ENCODE results near the gene PPP2R3A.

Gene PPP2R3A

DNA sequence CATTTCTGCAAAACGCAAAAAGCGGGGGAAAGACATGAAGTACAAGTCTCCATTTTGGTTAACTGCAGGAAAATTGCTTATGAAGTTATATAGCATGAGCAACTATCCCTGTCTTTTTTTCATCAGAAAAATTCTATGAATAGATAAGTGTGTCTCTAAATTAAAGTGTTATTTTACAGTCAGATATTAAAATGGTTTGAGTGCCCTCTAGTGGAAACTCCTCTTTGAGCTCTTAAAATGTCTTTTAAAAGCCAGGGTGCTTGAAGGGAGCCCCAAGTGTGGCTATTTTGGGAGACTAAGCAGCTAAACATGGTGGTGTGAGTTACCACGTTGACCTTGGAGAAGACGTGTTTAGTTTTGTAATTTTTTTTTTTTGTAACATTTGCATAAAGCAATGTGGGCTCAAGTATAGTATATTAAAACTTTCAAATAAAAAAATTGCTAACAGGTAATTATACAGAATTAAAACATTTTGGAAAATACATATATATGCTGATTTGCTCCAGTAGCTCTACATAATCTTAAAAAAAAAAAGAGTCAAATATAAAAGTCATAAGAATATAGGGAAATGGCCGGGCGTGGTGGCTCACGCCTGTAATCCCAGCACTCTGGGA lies 77.2 kb downstream of the PPP2R3A start:
- Mint-ChIP-seq H3K36me3 (no peaks in the 10 kb centered on the region), H3K9me3 (no peaks in the 10 kb centered on the region), H3K27me3 (peaks cover 29% of the 10 kb centered on the region), H3K27ac (no peak overlapping the region), H3K4me3 (no peak overlapping the region), H3K4me1 (no peaks in the 10 kb centered on the region)
- ATAC-seq: no peak

GRCh38 chr3:136044980-136045745 lies 79.6 kb downstream of the PPP2R3A start:
- Mint-ChIP-seq H3K4me3 (no peak overlapping the region), H3K27me3 (peaks cover 18% of the 10 kb centered on the region), H3K4me1 (no peaks in the 10 kb centered on the region), H3K36me3 (no peaks in the 10 kb centered on the region), H3K9me3 (no peaks in the 10 kb centered on the region), H3K27ac (no peak overlapping the region)
- no peak for ATAC-seq

GRCh38 chr3:136048068-136048467 lies 82.5 kb downstream of the PPP2R3A start:
- no peak overlapping the region for H3K4me3 Mint-ChIP-seq
- no peaks in the 10 kb centered on the region for H3K36me3 Mint-ChIP-seq
- no peaks in the 10 kb centered on the region for H3K9me3 Mint-ChIP-seq
- H3K27ac Mint-ChIP-seq: no peak overlapping the region
- H3K27me3 Mint-ChIP-seq: peaks cover 20% of the 10 kb centered on the region
- no peak for ATAC-seq
- no peaks in the 10 kb centered on the region for H3K4me1 Mint-ChIP-seq

GRCh38 chr3:136050250-136050649 lies 84.7 kb downstream of the PPP2R3A start:
- Mint-ChIP-seq H3K27ac (no peak overlapping the region), H3K4me1 (no peaks in the 10 kb centered on the region)
- ATAC-seq: no peak

DNA sequence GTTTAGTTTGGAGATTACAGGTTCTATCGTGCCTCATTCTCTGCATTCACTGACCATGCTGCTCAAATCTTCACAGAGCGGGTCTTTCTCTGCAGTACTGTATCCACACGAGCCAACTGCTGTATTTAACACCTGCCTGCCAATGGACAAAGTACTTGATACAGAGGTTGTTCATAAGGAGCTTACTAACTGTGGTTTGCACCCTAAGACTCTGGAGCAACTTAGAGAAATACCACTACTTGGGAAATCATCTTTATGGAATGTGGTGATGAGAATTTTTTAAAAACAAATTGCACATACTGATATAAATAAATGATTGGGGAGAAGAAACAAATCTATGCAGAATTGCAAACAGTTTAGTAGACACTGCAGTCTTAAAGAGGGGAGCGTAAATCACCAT lies 90.0 kb downstream of the PPP2R3A start:
- H3K36me3 Mint-ChIP-seq: no peaks in the 10 kb centered on the region
- H3K4me3 Mint-ChIP-seq: no peak overlapping the region
- no peak overlapping the region for H3K27ac Mint-ChIP-seq
- ATAC-seq: no peak
- peaks cover 2% of the 10 kb centered on the region for H3K9me3 Mint-ChIP-seq
- peaks cover 50% of the 10 kb centered on the region for H3K27me3 Mint-ChIP-seq
- no peaks in the 10 kb centered on the region for H3K4me1 Mint-ChIP-seq

More at GRCh38 chr3:136050250-136050649, 84.7 kb downstream of the PPP2R3A start:
- H3K4me3 Mint-ChIP-seq: no peak overlapping the region
- no peaks in the 10 kb centered on the region for H3K36me3 Mint-ChIP-seq
- no peaks in the 10 kb centered on the region for H3K9me3 Mint-ChIP-seq
- H3K27me3 Mint-ChIP-seq: peaks cover 26% of the 10 kb centered on the region

- Mint-ChIP-seq H3K27ac (no peak overlapping the region), H3K9me3 (peaks cover under 1% of the 10 kb centered on the region), H3K27me3 (peaks cover 9% of the 10 kb centered on the region), H3K4me3 (no peak overlapping the region), H3K36me3 (no peaks in the 10 kb centered on the region), H3K4me1 (no peaks in the 10 kb centered on the region)
- peak; percentile 39 for ATAC-seq
Measured at GRCh38 chr3:136067211-136067610, 101.7 kb downstream of the PPP2R3A start.

DNA sequence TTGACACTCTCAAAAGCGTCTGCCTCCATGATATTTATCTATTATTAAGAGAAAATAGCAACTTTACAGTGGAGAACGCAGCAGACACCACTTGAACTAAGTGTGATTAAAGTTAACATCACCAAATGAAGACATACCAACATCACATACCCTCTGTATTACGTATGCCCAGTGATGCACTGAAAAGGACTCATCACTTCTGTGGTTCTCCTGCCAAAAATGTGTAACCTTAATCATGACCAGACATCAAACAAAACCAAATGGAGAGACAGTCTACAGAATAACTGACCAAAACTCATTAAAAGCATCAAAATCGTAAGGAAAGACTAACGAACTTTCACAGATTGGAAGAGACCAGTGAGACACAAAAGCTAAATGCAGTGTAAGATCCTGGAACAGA lies 103.2 kb downstream of the PPP2R3A start:
- Mint-ChIP-seq H3K27ac (no peak overlapping the region), H3K9me3 (no peaks in the 10 kb centered on the region), H3K36me3 (no peaks in the 10 kb centered on the region), H3K27me3 (peaks cover 17% of the 10 kb centered on the region), H3K4me1 (no peaks in the 10 kb centered on the region), H3K4me3 (no peak overlapping the region)
- ATAC-seq: no peak

DNA sequence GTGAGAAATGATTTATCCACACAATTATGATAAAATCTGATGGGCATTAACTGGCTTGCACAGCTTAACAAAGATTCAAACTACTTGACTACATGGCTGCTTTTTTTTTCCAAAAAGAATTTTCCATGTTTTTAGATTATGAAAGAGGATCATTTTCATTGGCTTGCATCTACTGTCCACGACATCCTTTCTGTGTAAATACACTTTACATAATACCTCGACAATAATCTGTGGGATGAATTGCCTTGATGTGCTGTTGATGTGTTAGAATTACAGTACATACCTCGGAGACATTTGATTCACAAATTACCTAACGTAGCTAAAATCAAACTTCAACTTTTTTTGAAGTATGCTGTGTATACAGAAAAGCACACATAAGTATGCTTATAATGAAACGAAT lies 104.4 kb downstream of the PPP2R3A start:
- no peaks in the 10 kb centered on the region for H3K36me3 Mint-ChIP-seq

GRCh38 chr3:136070334-136070733 lies 104.8 kb downstream of the PPP2R3A start:
- H3K9me3 Mint-ChIP-seq: no peaks in the 10 kb centered on the region
- H3K36me3 Mint-ChIP-seq: no peaks in the 10 kb centered on the region
- H3K4me1 Mint-ChIP-seq: peaks cover 3% of the 10 kb centered on the region
- no peak for ATAC-seq
- peaks cover 17% of the 10 kb centered on the region for H3K27me3 Mint-ChIP-seq
- H3K27ac Mint-ChIP-seq: no peak overlapping the region
- no peak overlapping the region for H3K4me3 Mint-ChIP-seq

More for the DNA sequence above, 104.4 kb downstream of the PPP2R3A start:
- no peak overlapping the region for H3K4me3 Mint-ChIP-seq
- H3K9me3 Mint-ChIP-seq: no peaks in the 10 kb centered on the region
- H3K4me1 Mint-ChIP-seq: no peaks in the 10 kb centered on the region
- H3K27me3 Mint-ChIP-seq: peaks cover 17% of the 10 kb centered on the region
- no peak for ATAC-seq
- H3K27ac Mint-ChIP-seq: no peak overlapping the region

DNA sequence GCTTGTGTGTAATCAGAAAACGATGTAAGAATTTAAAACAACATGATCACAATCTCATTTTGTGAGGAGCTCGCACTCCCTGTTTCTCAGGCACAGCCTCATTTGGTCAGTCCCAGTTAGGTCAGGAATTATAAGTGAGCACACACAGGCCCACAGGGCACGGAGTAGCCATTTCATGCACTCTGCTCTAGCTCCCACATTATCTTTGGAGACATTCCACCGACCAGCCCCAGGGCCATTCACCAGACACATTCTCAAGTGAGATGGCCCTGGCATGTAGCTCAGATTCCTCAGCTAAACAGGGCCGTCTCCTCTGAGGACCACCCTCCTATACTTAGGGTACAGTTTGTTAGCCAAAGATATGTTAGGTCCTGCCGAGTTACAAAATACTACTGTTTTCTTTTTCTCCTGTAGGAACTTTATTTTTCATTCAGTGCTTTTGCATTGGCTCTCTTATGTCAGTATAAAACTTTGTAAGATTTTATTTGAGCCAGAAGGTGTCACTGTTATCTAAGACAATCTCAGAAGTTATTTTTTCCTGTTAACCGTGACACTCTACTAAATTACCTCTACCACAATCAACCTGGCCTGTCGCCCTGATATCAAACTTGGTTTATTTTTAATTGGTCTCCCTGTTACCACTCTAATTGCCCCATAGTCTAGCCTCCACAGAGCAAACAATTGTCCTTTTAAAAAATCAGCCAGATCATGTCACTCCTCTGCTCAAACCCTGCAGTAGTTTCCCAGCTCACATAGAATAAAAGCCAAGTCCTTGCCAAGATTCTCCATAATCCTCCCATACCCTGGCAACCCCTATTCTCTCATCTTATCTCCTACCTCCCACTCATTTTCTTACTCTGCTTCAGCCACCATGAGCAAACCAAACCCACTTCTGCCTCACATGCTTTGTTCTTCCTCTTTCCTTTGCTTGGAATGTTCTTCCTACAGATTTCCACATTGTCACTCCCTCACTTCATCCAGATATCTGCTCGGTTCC lies 105.7 kb downstream of the PPP2R3A start:
- H3K4me1 Mint-ChIP-seq: peaks cover 5% of the 10 kb centered on the region
- no peaks in the 10 kb centered on the region for H3K36me3 Mint-ChIP-seq
- no peak overlapping the region for H3K27ac Mint-ChIP-seq
- no peak overlapping the region for H3K4me3 Mint-ChIP-seq
- peak; percentile 35 for ATAC-seq
- H3K9me3 Mint-ChIP-seq: no peaks in the 10 kb centered on the region
- peaks cover 17% of the 10 kb centered on the region for H3K27me3 Mint-ChIP-seq

DNA sequence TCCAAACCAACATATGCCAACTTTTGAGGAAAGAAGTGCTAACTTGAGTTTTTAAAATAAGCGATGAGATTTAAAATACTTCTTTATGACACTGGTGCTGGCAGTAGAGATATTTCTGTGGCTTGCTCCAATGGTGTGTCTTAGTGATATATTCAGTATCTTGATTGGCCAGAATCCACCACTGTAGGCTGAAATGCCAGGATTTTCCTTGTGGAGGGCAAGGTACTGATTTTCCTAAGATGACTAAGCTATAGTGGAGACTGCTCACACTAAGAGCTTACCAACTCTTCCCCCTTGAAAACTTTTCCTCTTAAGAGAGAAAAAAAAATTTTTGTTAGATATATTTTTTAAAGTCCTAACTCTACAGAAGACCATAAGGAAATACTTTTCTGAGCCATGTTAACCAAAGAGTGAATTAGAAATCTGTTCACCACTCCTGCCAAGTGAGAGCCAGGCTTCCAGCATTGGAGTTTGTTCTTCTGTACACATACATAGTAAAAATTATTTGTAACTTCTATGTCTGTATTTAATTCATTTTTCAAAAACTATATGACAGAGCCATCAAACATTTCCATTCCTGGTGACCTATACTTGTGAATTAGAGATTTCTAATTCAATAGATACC lies 109.1 kb downstream of the PPP2R3A start:
- H3K27ac Mint-ChIP-seq: no peak overlapping the region
- peaks cover 5% of the 10 kb centered on the region for H3K4me1 Mint-ChIP-seq
- H3K36me3 Mint-ChIP-seq: no peaks in the 10 kb centered on the region
- H3K4me3 Mint-ChIP-seq: no peak overlapping the region
- ATAC-seq: no peak
- H3K27me3 Mint-ChIP-seq: peaks cover 17% of the 10 kb centered on the region
- no peaks in the 10 kb centered on the region for H3K9me3 Mint-ChIP-seq

GRCh38 chr3:136075218-136075808 lies 109.8 kb downstream of the PPP2R3A start:
- no peak overlapping the region for H3K27ac Mint-ChIP-seq
- peaks cover 5% of the 10 kb centered on the region for H3K4me1 Mint-ChIP-seq
- H3K4me3 Mint-ChIP-seq: no peak overlapping the region
- H3K27me3 Mint-ChIP-seq: peaks cover 17% of the 10 kb centered on the region
- no peaks in the 10 kb centered on the region for H3K36me3 Mint-ChIP-seq
- H3K9me3 Mint-ChIP-seq: no peaks in the 10 kb centered on the region
- ATAC-seq: no peak

DNA sequence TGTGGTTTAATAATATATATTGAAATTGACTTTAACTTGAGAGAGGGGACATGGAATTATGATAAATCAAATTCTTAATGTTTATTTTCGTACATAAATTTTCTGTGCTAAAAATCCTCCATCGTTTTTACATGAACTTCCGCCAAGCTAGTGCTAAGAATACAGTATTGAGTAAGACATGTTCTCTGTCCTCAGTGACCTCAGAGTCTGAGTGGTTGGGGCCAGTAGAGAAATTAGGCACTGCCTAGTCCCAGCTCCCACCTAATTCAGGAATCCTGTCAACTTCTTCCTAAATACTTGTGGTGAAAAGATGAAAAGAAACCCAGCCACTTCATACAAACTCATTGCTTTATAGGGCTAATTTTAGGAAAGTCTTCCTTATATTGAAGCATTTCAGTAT lies 110.3 kb downstream of the PPP2R3A start:
- H3K9me3 Mint-ChIP-seq: no peaks in the 10 kb centered on the region
- no peak overlapping the region for H3K27ac Mint-ChIP-seq
- H3K4me3 Mint-ChIP-seq: no peak overlapping the region
- peaks cover 5% of the 10 kb centered on the region for H3K4me1 Mint-ChIP-seq
- ATAC-seq: no peak
- H3K36me3 Mint-ChIP-seq: no peaks in the 10 kb centered on the region
- H3K27me3 Mint-ChIP-seq: peaks cover 17% of the 10 kb centered on the region

DNA sequence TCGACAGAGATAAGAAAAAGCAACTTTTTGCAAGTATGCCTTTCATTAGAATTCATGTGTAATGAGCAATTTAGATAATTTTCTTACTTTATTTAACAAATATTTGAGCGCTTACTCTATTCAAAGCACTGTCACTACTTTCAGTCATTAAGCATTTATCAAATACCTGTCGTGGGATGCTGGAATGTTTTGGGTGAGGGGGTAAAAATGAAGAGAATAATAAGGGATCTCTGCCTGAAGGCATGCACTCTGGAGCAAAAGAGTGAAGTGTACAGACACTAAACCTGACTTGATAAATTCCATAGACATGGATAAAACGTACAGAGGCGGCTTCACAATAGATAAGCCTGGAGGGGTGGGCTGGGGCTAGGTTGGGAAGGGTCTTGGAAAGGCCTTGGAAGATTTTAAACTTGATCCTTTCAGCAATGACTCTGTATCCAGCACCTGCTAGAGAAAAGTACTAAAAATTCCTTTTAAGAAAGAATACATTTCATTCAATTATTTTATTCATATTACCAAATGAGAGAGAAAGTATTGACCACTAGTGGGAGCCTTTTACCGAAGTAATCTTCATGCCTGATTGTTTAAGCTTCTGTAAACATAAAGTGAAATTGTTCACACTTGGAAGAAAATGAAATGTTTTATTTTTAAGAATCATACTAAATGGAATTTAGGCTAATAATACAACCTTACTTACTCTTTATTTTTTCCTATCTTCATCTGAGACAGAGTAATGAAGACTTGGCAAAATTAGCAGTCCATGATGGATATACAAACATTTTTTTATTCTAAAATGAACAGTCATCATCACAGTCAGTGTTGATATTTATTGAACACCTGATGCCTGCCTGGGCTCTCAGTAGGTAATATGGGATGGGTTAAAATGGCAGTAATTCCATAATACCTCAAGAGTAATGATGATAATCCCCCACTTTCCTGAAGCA lies 113.2 kb downstream of the PPP2R3A start:
- Mint-ChIP-seq H3K4me1 (peaks cover 5% of the 10 kb centered on the region), H3K27ac (no peak overlapping the region), H3K27me3 (no peaks in the 10 kb centered on the region), H3K4me3 (no peak overlapping the region), H3K9me3 (no peaks in the 10 kb centered on the region), H3K36me3 (no peaks in the 10 kb centered on the region)
- ATAC-seq: no peak

All from stimulated activated memory B cell treated with anti-CD40 and anti-IgM and Interleukin-4, amounts not matched to agents 10 μg/mL and 1 μg/mL and 100 μg/mL, for 72 hours (primary cell).